NT2/D1 (cell line): Measurements from ENCODE around the gene TNFAIP1.

Source experiments
- SUZ12 ChIP-seq: IDR thresholded peaks from 2 replicates; pipeline ENCODE4 v1.6.1; 2011; ENCODE audit not compliant: insufficient read length, insufficient read depth; ENCODE audit errors: extremely low read depth
- YY1 ChIP-seq: IDR thresholded peaks from 2 replicates; pipeline ENCODE4 v1.6.1; 2011; ENCODE audit not compliant: insufficient read length, insufficient read depth
- ZNF274 ChIP-seq: IDR thresholded peaks from 2 replicates; pipeline ENCODE4 v1.6.1; 2011; ENCODE audit warnings: mild to moderate bottlenecking, low read depth, low read length

GRCh38 chr17:28341516-28341915 lies 6.0 kb downstream of the TNFAIP1 start:
- no peak for TF ChIP-seq YY1
- no peak for TF ChIP-seq SUZ12
- TF ChIP-seq ZNF274 = no peak
